Mammary epithelial cell (primary cell): ENCODE measurements around the gene CRYBB1.

Experiments
- EZH2 ChIP-seq: IDR thresholded peaks from 2 replicates; pipeline ENCODE4 v1.6.1; 2012; ENCODE audit warnings: low read length, inconsistent platforms, borderline replicate concordance
- TF ChIP-seq, protein P1 (sequence below), 2 donors: IDR thresholded peaks in 1 of 2; conservative IDR thresholded peaks in 1 of 2; 2 replicates each; pipeline ENCODE4 v1.5.1; 2011 to 2012; ENCODE audit warnings: inconsistent platforms in 2 of 2, low read length in 2 of 2, mild to moderate bottlenecking in 2 of 2, control low read depth in 1 of 2, low read depth in 1 of 2; ENCODE audit not compliant: insufficient read depth in 1 of 2; ENCODE audit errors: extremely low read depth in 1 of 2

DNA sequence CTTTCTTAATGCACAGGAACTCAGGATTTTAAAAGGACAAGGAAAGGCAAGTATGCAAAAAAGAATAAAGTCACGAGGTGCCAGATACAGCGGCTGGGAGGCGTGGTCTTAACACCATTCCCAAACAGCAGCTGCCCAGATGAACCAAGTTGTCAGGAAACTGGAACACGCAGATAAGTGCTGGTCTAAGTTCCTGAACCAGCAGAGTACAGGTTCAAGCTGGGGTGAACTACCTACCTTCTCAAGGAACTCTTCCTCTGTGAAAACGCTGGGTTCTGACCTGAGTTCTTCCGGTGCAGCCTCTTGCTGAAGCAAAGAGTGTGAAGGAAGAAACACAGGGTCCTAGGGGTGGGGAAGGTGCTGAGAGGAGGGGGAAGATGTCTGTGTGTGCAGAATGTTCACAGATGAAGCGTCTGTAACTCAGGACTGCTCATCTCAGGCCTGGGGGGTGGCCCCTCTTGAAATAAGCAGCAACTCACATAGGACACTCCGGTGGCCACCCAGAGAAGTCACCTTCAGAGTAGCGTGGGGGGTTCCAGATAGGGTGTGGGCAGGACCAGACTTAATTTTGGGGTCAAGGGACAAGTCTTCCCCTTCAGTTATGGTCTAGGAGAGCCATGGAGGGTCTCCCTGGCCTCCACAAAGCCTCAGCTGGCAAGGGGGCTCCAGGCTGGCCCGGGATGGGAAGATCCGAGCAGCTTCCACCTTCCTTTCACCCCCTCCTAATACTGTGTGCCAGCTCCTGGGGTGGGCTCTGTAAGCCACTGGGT is 31.1 kb downstream of the CRYBB1 start:
- TF ChIP-seq, protein P1, sequence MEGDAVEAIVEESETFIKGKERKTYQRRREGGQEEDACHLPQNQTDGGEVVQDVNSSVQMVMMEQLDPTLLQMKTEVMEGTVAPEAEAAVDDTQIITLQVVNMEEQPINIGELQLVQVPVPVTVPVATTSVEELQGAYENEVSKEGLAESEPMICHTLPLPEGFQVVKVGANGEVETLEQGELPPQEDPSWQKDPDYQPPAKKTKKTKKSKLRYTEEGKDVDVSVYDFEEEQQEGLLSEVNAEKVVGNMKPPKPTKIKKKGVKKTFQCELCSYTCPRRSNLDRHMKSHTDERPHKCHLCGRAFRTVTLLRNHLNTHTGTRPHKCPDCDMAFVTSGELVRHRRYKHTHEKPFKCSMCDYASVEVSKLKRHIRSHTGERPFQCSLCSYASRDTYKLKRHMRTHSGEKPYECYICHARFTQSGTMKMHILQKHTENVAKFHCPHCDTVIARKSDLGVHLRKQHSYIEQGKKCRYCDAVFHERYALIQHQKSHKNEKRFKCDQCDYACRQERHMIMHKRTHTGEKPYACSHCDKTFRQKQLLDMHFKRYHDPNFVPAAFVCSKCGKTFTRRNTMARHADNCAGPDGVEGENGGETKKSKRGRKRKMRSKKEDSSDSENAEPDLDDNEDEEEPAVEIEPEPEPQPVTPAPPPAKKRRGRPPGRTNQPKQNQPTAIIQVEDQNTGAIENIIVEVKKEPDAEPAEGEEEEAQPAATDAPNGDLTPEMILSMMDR (conservative IDR thresholded peaks at IDR 0.05 in 1 of 2, IDR thresholded peaks at IDR 0.05 in 1 of 2; ENCODE audit: extremely low read depth in 1 of 2, insufficient read depth in 1 of 2, low read depth in 1 of 2, low read length in 2 of 2), result no peak
- no peak for TF ChIP-seq EZH2
